ENCODE measurements around the gene KCNN3.

KCNN3 gene

GRCh38 chr1:154706851-154707250, 163.2 kb downstream of the KCNN3 start:
- ATAC-seq, result no peak
- no peak for TF ChIP-seq TOX (CRISPR knock-in tag; IDR thresholded peaks at IDR 0.05; ENCODE audit: borderline replicate concordance)
- TF ChIP-seq, protein P1, sequence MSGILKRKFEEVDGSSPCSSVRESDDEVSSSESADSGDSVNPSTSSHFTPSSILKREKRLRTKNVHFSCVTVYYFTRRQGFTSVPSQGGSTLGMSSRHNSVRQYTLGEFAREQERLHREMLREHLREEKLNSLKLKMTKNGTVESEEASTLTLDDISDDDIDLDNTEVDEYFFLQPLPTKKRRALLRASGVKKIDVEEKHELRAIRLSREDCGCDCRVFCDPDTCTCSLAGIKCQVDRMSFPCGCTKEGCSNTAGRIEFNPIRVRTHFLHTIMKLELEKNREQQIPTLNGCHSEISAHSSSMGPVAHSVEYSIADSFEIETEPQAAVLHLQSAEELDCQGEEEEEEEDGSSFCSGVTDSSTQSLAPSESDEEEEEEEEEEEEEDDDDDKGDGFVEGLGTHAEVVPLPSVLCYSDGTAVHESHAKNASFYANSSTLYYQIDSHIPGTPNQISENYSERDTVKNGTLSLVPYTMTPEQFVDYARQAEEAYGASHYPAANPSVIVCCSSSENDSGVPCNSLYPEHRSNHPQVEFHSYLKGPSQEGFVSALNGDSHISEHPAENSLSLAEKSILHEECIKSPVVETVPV (CRISPR knock-in tag; IDR thresholded peaks at IDR 0.05), result no peak
- no peak for TF ChIP-seq OSR1 (CRISPR knock-in tag; IDR thresholded peaks at IDR 0.05)
- no peak for TF ChIP-seq ZFP3 (CRISPR knock-in tag; IDR thresholded peaks at IDR 0.05)
- TF ChIP-seq CSDC2 (CRISPR knock-in tag; IDR thresholded peaks at IDR 0.05), result no peak
- no peak for TF ChIP-seq ZNF565 (CRISPR knock-in tag; conservative IDR thresholded peaks at IDR 0.05; ENCODE audit: low read depth)
- no peak for TF ChIP-seq ZFP30 (CRISPR knock-in tag; IDR thresholded peaks at IDR 0.05)
- no peak for TF ChIP-seq GLIS3 (CRISPR knock-in tag; IDR thresholded peaks at IDR 0.05)
- no peak for TF ChIP-seq ARNTL (CRISPR knock-in tag; IDR thresholded peaks at IDR 0.05; ENCODE audit: borderline replicate concordance, low read depth)
- no peak for TF ChIP-seq RARB (CRISPR knock-in tag; IDR thresholded peaks at IDR 0.05)
- TF ChIP-seq SNAI2 (CRISPR knock-in tag; IDR thresholded peaks at IDR 0.05), result no peak
- no peak for TF ChIP-seq ZNF8 (CRISPR knock-in tag; IDR thresholded peaks at IDR 0.05)
- no peak for TF ChIP-seq PPARA (CRISPR knock-in tag; IDR thresholded peaks at IDR 0.05; ENCODE audit: borderline replicate concordance)
- TF ChIP-seq ZC3H10 (CRISPR knock-in tag; IDR thresholded peaks at IDR 0.05), result no peak
- no peak for TF ChIP-seq BACH2 (CRISPR knock-in tag; IDR thresholded peaks at IDR 0.05; ENCODE audit: borderline replicate concordance)

GRCh38 chr1:154705544-154705943, 164.5 kb downstream of the KCNN3 start:
- no peak for ATAC-seq
- no peak for TF ChIP-seq SNAI2 (CRISPR knock-in tag; IDR thresholded peaks at IDR 0.05)
- no peak for TF ChIP-seq TCF4 (CRISPR knock-in tag; IDR thresholded peaks at IDR 0.05; ENCODE audit: borderline replicate concordance)
- TF ChIP-seq ZNF8 (CRISPR knock-in tag; IDR thresholded peaks at IDR 0.05), result no peak
- TF ChIP-seq POU6F1 (CRISPR knock-in tag; IDR thresholded peaks at IDR 0.05; ENCODE audit: borderline replicate concordance, low read depth), result no peak
- no peak for TF ChIP-seq PATZ1 (CRISPR knock-in tag; IDR thresholded peaks at IDR 0.05; ENCODE audit: borderline replicate concordance)
- no peak for TF ChIP-seq RARB (CRISPR knock-in tag; IDR thresholded peaks at IDR 0.05)
- no peak for TF ChIP-seq GLIS3 (CRISPR knock-in tag; IDR thresholded peaks at IDR 0.05)
- TF ChIP-seq, protein P2, sequence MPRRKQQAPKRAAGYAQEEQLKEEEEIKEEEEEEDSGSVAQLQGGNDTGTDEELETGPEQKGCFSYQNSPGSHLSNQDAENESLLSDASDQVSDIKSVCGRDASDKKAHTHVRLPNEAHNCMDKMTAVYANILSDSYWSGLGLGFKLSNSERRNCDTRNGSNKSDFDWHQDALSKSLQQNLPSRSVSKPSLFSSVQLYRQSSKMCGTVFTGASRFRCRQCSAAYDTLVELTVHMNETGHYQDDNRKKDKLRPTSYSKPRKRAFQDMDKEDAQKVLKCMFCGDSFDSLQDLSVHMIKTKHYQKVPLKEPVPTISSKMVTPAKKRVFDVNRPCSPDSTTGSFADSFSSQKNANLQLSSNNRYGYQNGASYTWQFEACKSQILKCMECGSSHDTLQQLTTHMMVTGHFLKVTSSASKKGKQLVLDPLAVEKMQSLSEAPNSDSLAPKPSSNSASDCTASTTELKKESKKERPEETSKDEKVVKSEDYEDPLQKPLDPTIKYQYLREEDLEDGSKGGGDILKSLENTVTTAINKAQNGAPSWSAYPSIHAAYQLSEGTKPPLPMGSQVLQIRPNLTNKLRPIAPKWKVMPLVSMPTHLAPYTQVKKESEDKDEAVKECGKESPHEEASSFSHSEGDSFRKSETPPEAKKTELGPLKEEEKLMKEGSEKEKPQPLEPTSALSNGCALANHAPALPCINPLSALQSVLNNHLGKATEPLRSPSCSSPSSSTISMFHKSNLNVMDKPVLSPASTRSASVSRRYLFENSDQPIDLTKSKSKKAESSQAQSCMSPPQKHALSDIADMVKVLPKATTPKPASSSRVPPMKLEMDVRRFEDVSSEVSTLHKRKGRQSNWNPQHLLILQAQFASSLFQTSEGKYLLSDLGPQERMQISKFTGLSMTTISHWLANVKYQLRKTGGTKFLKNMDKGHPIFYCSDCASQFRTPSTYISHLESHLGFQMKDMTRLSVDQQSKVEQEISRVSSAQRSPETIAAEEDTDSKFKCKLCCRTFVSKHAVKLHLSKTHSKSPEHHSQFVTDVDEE (CRISPR knock-in tag; IDR thresholded peaks at IDR 0.05), result no peak
- TF ChIP-seq CREB5 (CRISPR knock-in tag; IDR thresholded peaks at IDR 0.05; ENCODE audit: low read depth), result no peak
- TF ChIP-seq, protein P1 (CRISPR knock-in tag; IDR thresholded peaks at IDR 0.05), result no peak

Data from SK-N-SH treated with all-trans-retinoic acid at 6 μM for 48 hours (cell line).